Brain microvascular endothelial cell (primary cell): ENCODE results near the gene PPAN.
A peak's percentile ranks its signal among the peaks of the same experiment; 100 is the strongest.

ENCODE experiments used
- DNase-seq: peaks from one replicate; pipeline ENCODE4 v3.0.0-alpha.2; 2020
- H3K27ac ChIP-seq: fragments of 250-450 bp; sonication (Bioruptor Pico); 2 replicates; pipeline ENCODE4 v1.5.1; 2020; ENCODE audit warnings: mild to moderate bottlenecking, moderate library complexity
- H3K27me3 ChIP-seq: fragments of 250-450 bp; sonication (Bioruptor Pico); replicated peaks from 2 replicates; pipeline ENCODE4 v1.5.1; 2020; ENCODE audit warnings: mild to moderate bottlenecking
- H3K36me3 ChIP-seq: fragments of 250-450 bp; sonication (Bioruptor Pico); replicated peaks from 2 replicates; pipeline ENCODE4 v1.5.1; 2020; ENCODE audit warnings: mild to moderate bottlenecking
- H3K4me3 ChIP-seq: 2 replicates; pipeline ENCODE4 v1.5.1; 2011; ENCODE audit warnings: low read depth, mild to moderate bottlenecking, control low read depth, low read length, moderate library complexity
- in situ Hi-C: cut with HindIII; loops from 2 replicates; pipeline ENCODE4 v1.10.0; 2017; ENCODE audit warnings: low sequenced_read_pairs, low pct_ligation_motif_present
- TF ChIP-seq, protein P1 (sequence below): IDR thresholded peaks from 2 replicates; pipeline ENCODE4 v1.5.1; 2011; ENCODE audit warnings: low read depth, mild to moderate bottlenecking, moderate library complexity, low read length, control low read depth, inconsistent platforms; ENCODE audit errors: missing control alignments

PPAN gene

GRCh38 chr19:10095948-10096614, 10.1 kb upstream of the PPAN start:
- in situ Hi-C loops, result no loop called here
- TF ChIP-seq, protein P1, sequence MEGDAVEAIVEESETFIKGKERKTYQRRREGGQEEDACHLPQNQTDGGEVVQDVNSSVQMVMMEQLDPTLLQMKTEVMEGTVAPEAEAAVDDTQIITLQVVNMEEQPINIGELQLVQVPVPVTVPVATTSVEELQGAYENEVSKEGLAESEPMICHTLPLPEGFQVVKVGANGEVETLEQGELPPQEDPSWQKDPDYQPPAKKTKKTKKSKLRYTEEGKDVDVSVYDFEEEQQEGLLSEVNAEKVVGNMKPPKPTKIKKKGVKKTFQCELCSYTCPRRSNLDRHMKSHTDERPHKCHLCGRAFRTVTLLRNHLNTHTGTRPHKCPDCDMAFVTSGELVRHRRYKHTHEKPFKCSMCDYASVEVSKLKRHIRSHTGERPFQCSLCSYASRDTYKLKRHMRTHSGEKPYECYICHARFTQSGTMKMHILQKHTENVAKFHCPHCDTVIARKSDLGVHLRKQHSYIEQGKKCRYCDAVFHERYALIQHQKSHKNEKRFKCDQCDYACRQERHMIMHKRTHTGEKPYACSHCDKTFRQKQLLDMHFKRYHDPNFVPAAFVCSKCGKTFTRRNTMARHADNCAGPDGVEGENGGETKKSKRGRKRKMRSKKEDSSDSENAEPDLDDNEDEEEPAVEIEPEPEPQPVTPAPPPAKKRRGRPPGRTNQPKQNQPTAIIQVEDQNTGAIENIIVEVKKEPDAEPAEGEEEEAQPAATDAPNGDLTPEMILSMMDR, result no peak
- Histone ChIP-seq H3K4me3 (peak overlapping the region; percentile 40), H3K36me3 (peaks cover 5% of the 10 kb centered on the region), H3K27ac (no peak overlapping the region), H3K27me3 (no peaks in the 10 kb centered on the region)
- DNase-seq, result peak; percentile 73

- DNase-seq, result no peak
- H3K27me3 ChIP-seq, result no peaks in the 10 kb centered on the region
- H3K4me3 ChIP-seq, result peak overlapping the region; percentile 40
- no peak overlapping the region for H3K27ac ChIP-seq
- TF ChIP-seq, protein P1, result no peak
- H3K36me3 ChIP-seq, result peaks cover 3% of the 10 kb centered on the region
- in situ Hi-C loops, result no loop called here
These were observed 9.6 kb upstream of the PPAN start for GRCh38 chr19:10096615-10096963.

GRCh38 chr19:10100163-10100785, 5.9 kb upstream of the PPAN start:
- H3K4me3 ChIP-seq, result no peak overlapping the region
- TF ChIP-seq, protein P1, result no peak
- no peaks in the 10 kb centered on the region for H3K36me3 ChIP-seq
- H3K27me3 ChIP-seq, result no peaks in the 10 kb centered on the region
- no peak for DNase-seq
- no peak overlapping the region for H3K27ac ChIP-seq
- in situ Hi-C loops, result no loop called here

- in situ Hi-C loops, result no loop called here
- TF ChIP-seq, protein P1, result no peak
- peaks cover 8% of the 10 kb centered on the region for H3K36me3 ChIP-seq
- no peak overlapping the region for H3K27ac ChIP-seq
- no peak overlapping the region for H3K4me3 ChIP-seq
- H3K27me3 ChIP-seq, result no peaks in the 10 kb centered on the region
- DNase-seq, result no peak
These were observed 3.4 kb upstream of the PPAN start for GRCh38 chr19:10102787-10103236.

DNA sequence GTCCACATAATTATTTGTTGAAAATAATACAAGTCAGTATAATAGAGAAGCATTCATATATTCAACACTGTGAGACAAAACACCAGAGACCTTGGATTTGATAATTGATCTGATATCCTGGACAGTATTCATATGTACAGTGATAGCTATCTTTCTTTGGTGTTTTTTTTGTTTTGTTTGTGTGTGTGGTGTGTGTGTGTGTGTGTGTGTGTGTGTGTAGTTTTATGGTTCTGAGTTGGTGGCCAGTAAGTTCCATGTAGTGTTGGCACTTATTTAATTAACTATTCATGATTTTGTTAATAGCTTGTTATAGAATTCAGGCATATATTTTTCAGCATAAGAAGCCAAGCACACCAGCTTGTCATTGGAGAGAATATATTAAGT, 2.0 kb upstream of the PPAN start:
- Histone ChIP-seq H3K27ac (no peak overlapping the region), H3K27me3 (no peaks in the 10 kb centered on the region), H3K36me3 (peaks cover 15% of the 10 kb centered on the region), H3K4me3 (no peak overlapping the region)
- in situ Hi-C loops, result no loop called here
- no peak for DNase-seq
- TF ChIP-seq, protein P1, result no peak
